Measurements from ENCODE around the gene PFKFB3. TPM values are rescaled to one million over a fixed set of nuclear protein-coding genes. Genes with fewer than 3 reads are reported as not detected.

Gene PFKFB3
- total and polyA plus RNA-seq, 2 donors, result 12.2 to 39.3 TPM

- H3K36me3 ChIP-seq (ENCODE audit: control insufficient read depth in 2 of 2, insufficient read depth in 2 of 2, low read length in 1 of 2), result peaks cover 66 to 68% of the 10 kb centered on the region in 2 donors
- H3K4me3 ChIP-seq (ENCODE audit: low read length in 2 of 2), result no peak overlapping the region
- no peak for DNase-seq (ENCODE audit: low read depth in 6 of 9, low spot score in 9 of 9)
- WGBS, result 78% methylated on average over 3 of the region's 3 CpGs
- no peaks in the 10 kb centered on the region for H3K9me3 ChIP-seq (ENCODE audit: control insufficient read depth in 2 of 2, insufficient read depth in 1 of 2, low read length in 1 of 2)
- no peak overlapping the region for H3K27ac ChIP-seq (ENCODE audit: low read depth in 1 of 2, low read length in 1 of 2)
- H3K27me3 ChIP-seq (ENCODE audit: control insufficient read depth in 2 of 2, insufficient read depth in 1 of 2, low read length in 1 of 2), result no peaks in the 10 kb centered on the region
- peaks cover 0 to 15% of the 10 kb centered on the region in 2 donors for H3K4me1 ChIP-seq (ENCODE audit: control insufficient read depth in 2 of 2, insufficient read depth in 2 of 2, low read length in 2 of 2)
Measured at GRCh38 chr10:6217611-6218010, 14.9 kb downstream of the PFKFB3 start.

GRCh38 chr10:6218692-6219493 lies 16.2 kb downstream of the PFKFB3 start:
- Histone ChIP-seq H3K27ac (ENCODE audit: low read depth in 1 of 2, low read length in 1 of 2) (no peak overlapping the region), H3K9me3 (ENCODE audit: control insufficient read depth in 2 of 2, insufficient read depth in 1 of 2, low read length in 1 of 2) (no peaks in the 10 kb centered on the region), H3K27me3 (ENCODE audit: control insufficient read depth in 2 of 2, insufficient read depth in 1 of 2, low read length in 1 of 2) (no peaks in the 10 kb centered on the region), H3K4me3 (ENCODE audit: low read length in 2 of 2) (no peak overlapping the region), H3K4me1 (ENCODE audit: control insufficient read depth in 2 of 2, insufficient read depth in 2 of 2, low read length in 2 of 2) (peaks cover 0 to 15% of the 10 kb centered on the region in 2 donors), H3K36me3 (ENCODE audit: control insufficient read depth in 2 of 2, insufficient read depth in 2 of 2, low read length in 1 of 2) (peaks cover 71 to 72% of the 10 kb centered on the region in 2 donors)
- no peak for DNase-seq (ENCODE audit: low read depth in 6 of 9, low spot score in 9 of 9)
- WGBS, result 95% methylated on average over 24 of the region's 24 CpGs

GRCh38 chr10:6219494-6219836 lies 16.7 kb downstream of the PFKFB3 start:
- DNase-seq (ENCODE audit: low read depth in 6 of 9, low spot score in 9 of 9), result no peak
- Histone ChIP-seq H3K27me3 (ENCODE audit: control insufficient read depth in 2 of 2, insufficient read depth in 1 of 2, low read length in 1 of 2) (no peaks in the 10 kb centered on the region), H3K27ac (ENCODE audit: low read depth in 1 of 2, low read length in 1 of 2) (no peak overlapping the region), H3K9me3 (ENCODE audit: control insufficient read depth in 2 of 2, insufficient read depth in 1 of 2, low read length in 1 of 2) (no peaks in the 10 kb centered on the region), H3K36me3 (ENCODE audit: control insufficient read depth in 2 of 2, insufficient read depth in 2 of 2, low read length in 1 of 2) (peaks cover 72% of the 10 kb centered on the region in 2 donors), H3K4me1 (ENCODE audit: control insufficient read depth in 2 of 2, insufficient read depth in 2 of 2, low read length in 2 of 2) (peaks cover 0 to 15% of the 10 kb centered on the region in 2 donors), H3K4me3 (ENCODE audit: low read length in 2 of 2) (no peak overlapping the region)
- 97% methylated on average over 10 of the region's 10 CpGs for WGBS

- H3K9me3 ChIP-seq (ENCODE audit: control insufficient read depth in 2 of 2, insufficient read depth in 1 of 2, low read length in 1 of 2), result no peaks in the 10 kb centered on the region
- WGBS, result 74% methylated on average over 32 of the region's 32 CpGs
- H3K27ac ChIP-seq (ENCODE audit: low read depth in 1 of 2, low read length in 1 of 2), result no peak overlapping the region
- H3K27me3 ChIP-seq (ENCODE audit: control insufficient read depth in 2 of 2, insufficient read depth in 1 of 2, low read length in 1 of 2), result no peaks in the 10 kb centered on the region
- DNase-seq (ENCODE audit: low read depth in 6 of 9, low spot score in 9 of 9), result peak in 2 of 9 donors; percentile 17 to 49
- H3K36me3 ChIP-seq (ENCODE audit: control insufficient read depth in 2 of 2, insufficient read depth in 2 of 2, low read length in 1 of 2), result peaks cover 71 to 79% of the 10 kb centered on the region in 2 donors
- peaks cover 0 to 15% of the 10 kb centered on the region in 2 donors for H3K4me1 ChIP-seq (ENCODE audit: control insufficient read depth in 2 of 2, insufficient read depth in 2 of 2, low read length in 2 of 2)
- no peak overlapping the region for H3K4me3 ChIP-seq (ENCODE audit: low read length in 2 of 2)
Measured at GRCh38 chr10:6220418-6221191, 17.9 kb downstream of the PFKFB3 start.

GRCh38 chr10:6221192-6221940 lies 18.6 kb downstream of the PFKFB3 start:
- peaks cover 0 to 15% of the 10 kb centered on the region in 2 donors for H3K4me1 ChIP-seq (ENCODE audit: control insufficient read depth in 2 of 2, insufficient read depth in 2 of 2, low read length in 2 of 2)
- H3K4me3 ChIP-seq (ENCODE audit: low read length in 2 of 2), result no peak overlapping the region
- 98% methylated on average over 30 of the region's 30 CpGs for WGBS
- DNase-seq (ENCODE audit: low read depth in 6 of 9, low spot score in 9 of 9), result no peak
- peaks cover 72 to 78% of the 10 kb centered on the region in 2 donors for H3K36me3 ChIP-seq (ENCODE audit: control insufficient read depth in 2 of 2, insufficient read depth in 2 of 2, low read length in 1 of 2)
- no peaks in the 10 kb centered on the region for H3K9me3 ChIP-seq (ENCODE audit: control insufficient read depth in 2 of 2, insufficient read depth in 1 of 2, low read length in 1 of 2)
- H3K27ac ChIP-seq (ENCODE audit: low read depth in 1 of 2, low read length in 1 of 2), result no peak overlapping the region
- H3K27me3 ChIP-seq (ENCODE audit: control insufficient read depth in 2 of 2, insufficient read depth in 1 of 2, low read length in 1 of 2), result no peaks in the 10 kb centered on the region

GRCh38 chr10:6221971-6222751 lies 19.4 kb downstream of the PFKFB3 start:
- no peaks in the 10 kb centered on the region for H3K9me3 ChIP-seq (ENCODE audit: control insufficient read depth in 2 of 2, insufficient read depth in 1 of 2, low read length in 1 of 2)
- H3K4me3 ChIP-seq (ENCODE audit: low read length in 2 of 2), result no peak overlapping the region
- H3K27ac ChIP-seq (ENCODE audit: low read depth in 1 of 2, low read length in 1 of 2), result no peak overlapping the region
- DNase-seq (ENCODE audit: low read depth in 6 of 9, low spot score in 9 of 9), result no peak
- peaks cover 0 to 15% of the 10 kb centered on the region in 2 donors for H3K4me1 ChIP-seq (ENCODE audit: control insufficient read depth in 2 of 2, insufficient read depth in 2 of 2, low read length in 2 of 2)
- WGBS, result 98% methylated on average over 21 of the region's 21 CpGs
- H3K36me3 ChIP-seq (ENCODE audit: control insufficient read depth in 2 of 2, insufficient read depth in 2 of 2, low read length in 1 of 2), result peaks cover 71 to 77% of the 10 kb centered on the region in 2 donors
- no peaks in the 10 kb centered on the region for H3K27me3 ChIP-seq (ENCODE audit: control insufficient read depth in 2 of 2, insufficient read depth in 1 of 2, low read length in 1 of 2)

- Histone ChIP-seq H3K27me3 (ENCODE audit: control insufficient read depth in 2 of 2, insufficient read depth in 1 of 2, low read length in 1 of 2) (no peaks in the 10 kb centered on the region), H3K4me1 (ENCODE audit: control insufficient read depth in 2 of 2, insufficient read depth in 2 of 2, low read length in 2 of 2) (peaks cover 0 to 18% of the 10 kb centered on the region in 2 donors), H3K9me3 (ENCODE audit: control insufficient read depth in 2 of 2, insufficient read depth in 1 of 2, low read length in 1 of 2) (no peaks in the 10 kb centered on the region), H3K36me3 (ENCODE audit: control insufficient read depth in 2 of 2, insufficient read depth in 2 of 2, low read length in 1 of 2) (peaks cover 72 to 75% of the 10 kb centered on the region in 2 donors), H3K4me3 (ENCODE audit: low read length in 2 of 2) (no peak overlapping the region), H3K27ac (ENCODE audit: low read depth in 1 of 2, low read length in 1 of 2) (no peak overlapping the region)
- 97% methylated on average over 19 of the region's 19 CpGs for WGBS
- DNase-seq (ENCODE audit: low read depth in 6 of 9, low spot score in 9 of 9), result no peak
Measured at GRCh38 chr10:6222755-6223154, 20.0 kb downstream of the PFKFB3 start.

GRCh38 chr10:6223981-6224380 lies 21.2 kb downstream of the PFKFB3 start:
- no peak for DNase-seq (ENCODE audit: low read depth in 6 of 9, low spot score in 9 of 9)
- Histone ChIP-seq H3K4me1 (ENCODE audit: control insufficient read depth in 2 of 2, insufficient read depth in 2 of 2, low read length in 2 of 2) (peaks cover 0 to 18% of the 10 kb centered on the region in 2 donors), H3K4me3 (ENCODE audit: low read length in 2 of 2) (no peak overlapping the region), H3K27me3 (ENCODE audit: control insufficient read depth in 2 of 2, insufficient read depth in 1 of 2, low read length in 1 of 2) (no peaks in the 10 kb centered on the region), H3K27ac (ENCODE audit: low read depth in 1 of 2, low read length in 1 of 2) (no peak overlapping the region), H3K36me3 (ENCODE audit: control insufficient read depth in 2 of 2, insufficient read depth in 2 of 2, low read length in 1 of 2) (peaks cover 69 to 75% of the 10 kb centered on the region in 2 donors), H3K9me3 (ENCODE audit: control insufficient read depth in 2 of 2, insufficient read depth in 1 of 2, low read length in 1 of 2) (no peaks in the 10 kb centered on the region)
- 95% methylated on average over 14 of the region's 14 CpGs for WGBS

Measured in thymus (tissue), 11 donors.